Epithelial cell of esophagus (primary cell): ENCODE data around the gene ABCA3.

Experiments
- DNase-seq: peaks from one replicate; pipeline ENCODE4 v3.0.0; 2010; ENCODE audit warnings: low read depth
- H3K4me3 ChIP-seq: 2 replicates; pipeline ENCODE4 v1.5.1; 2011; ENCODE audit warnings: mild to moderate bottlenecking, low read length, control low read depth
- TF ChIP-seq, protein P1 (sequence below): IDR thresholded peaks from 2 replicates; pipeline ENCODE4 v1.5.1; 2011; ENCODE audit warnings: low read depth, mild to moderate bottlenecking, low read length, control low read depth, inconsistent platforms; ENCODE audit not compliant: insufficient read depth; ENCODE audit errors: missing control alignments

ABCA3 gene

GRCh38 chr16:2233046-2233775, 107.3 kb downstream of the ABCA3 start:
- TF ChIP-seq, protein P1, sequence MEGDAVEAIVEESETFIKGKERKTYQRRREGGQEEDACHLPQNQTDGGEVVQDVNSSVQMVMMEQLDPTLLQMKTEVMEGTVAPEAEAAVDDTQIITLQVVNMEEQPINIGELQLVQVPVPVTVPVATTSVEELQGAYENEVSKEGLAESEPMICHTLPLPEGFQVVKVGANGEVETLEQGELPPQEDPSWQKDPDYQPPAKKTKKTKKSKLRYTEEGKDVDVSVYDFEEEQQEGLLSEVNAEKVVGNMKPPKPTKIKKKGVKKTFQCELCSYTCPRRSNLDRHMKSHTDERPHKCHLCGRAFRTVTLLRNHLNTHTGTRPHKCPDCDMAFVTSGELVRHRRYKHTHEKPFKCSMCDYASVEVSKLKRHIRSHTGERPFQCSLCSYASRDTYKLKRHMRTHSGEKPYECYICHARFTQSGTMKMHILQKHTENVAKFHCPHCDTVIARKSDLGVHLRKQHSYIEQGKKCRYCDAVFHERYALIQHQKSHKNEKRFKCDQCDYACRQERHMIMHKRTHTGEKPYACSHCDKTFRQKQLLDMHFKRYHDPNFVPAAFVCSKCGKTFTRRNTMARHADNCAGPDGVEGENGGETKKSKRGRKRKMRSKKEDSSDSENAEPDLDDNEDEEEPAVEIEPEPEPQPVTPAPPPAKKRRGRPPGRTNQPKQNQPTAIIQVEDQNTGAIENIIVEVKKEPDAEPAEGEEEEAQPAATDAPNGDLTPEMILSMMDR, result no peak
- H3K4me3 ChIP-seq, result no peak overlapping the region
- no peak for DNase-seq

DNA sequence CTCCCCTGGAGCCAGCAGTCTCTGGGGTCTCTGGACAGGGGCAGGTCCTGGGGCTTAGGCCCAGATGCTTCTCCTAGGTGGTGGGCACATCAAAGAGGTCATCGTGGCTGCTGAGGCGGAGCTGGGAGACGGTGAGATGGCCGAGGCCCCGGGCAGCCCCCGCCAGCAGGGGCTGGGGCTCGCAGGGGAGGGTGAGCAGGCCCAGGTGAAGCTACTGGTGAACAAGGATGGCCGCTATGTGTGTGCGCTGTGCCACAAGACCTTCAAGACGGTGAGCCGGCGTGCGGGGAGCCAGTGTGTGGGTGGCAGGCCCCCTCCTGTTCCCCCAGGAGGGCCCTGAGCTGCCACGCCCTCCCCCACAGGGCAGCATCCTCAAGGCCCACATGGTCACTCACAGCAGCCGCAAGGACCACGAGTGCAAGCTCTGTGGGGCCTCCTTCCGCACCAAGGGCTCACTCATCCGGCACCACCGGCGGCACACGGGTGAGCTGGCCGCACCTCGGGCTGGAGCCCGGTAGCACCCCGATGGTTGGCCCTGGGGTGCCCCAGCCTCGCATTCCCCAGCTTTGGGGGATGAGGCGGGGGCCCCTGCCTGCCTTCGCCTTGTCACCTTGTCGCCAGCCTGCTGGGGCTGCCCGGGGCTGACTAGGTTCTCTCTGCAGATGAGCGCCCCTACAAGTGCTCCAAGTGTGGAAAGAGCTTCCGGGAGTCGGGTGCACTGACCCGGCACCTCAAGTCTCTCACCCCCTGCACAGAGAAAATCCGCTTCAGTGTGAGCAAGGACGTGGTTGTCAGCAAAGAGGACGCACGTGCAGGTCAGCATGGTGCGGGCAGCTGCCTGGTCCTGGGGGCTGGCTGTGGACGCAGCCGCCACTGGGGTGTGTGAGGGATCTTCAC, 108.2 kb downstream of the ABCA3 start:
- no peak overlapping the region for H3K4me3 ChIP-seq
- DNase-seq, result no peak
- TF ChIP-seq, protein P1, result no peak

DNA sequence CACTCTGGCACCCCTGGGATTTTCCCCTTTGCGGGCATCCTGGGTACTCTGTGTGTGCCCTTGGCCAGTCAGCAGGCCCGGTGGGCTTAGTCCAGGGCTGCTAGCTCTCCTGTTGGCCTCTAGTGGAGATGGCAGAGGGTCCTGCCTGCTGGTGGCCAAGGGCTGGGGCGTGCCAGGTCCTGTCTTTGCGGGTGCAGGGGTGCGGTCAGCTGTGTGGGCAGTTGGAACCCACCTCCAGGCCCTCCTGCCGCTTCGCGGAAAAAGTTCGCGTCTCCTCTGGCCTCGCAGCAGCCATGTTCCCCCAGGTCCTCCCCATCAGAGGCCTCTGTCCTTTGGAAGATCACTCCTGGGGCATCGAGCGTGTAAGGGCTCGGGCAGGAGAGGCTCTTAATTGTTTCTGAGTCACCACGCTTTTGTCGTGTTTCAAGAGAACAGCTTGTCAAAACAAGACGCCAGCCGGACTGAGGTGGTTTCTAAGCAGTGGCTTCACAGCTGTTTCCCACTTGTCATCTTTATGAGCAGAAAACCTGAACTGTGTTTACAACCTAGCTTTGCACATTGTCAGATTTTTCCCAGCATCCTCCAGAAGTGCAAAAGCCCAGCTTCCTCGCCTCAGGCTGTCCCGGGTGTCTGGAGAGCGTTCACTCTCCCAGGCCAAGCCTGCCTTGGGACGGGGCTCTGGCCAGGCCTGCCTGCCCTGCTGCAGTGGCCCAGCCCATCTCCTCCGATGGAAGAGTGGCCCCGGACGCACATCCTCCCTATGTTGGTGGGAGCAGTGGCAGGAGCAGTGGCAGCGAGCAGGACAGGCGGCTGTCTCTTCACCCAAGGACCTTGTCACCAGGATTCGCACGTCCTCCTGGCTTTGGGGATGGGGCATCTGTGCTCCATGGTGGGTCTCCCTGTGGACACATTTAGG, 109.3 kb downstream of the ABCA3 start:
- TF ChIP-seq, protein P1, result no peak
- DNase-seq, result peak; percentile 84
- no peak overlapping the region for H3K4me3 ChIP-seq

- TF ChIP-seq, protein P1, result no peak
- DNase-seq, result no peak
- H3K4me3 ChIP-seq, result no peak overlapping the region
These were observed 110.2 kb downstream of the ABCA3 start for GRCh38 chr16:2230376-2230775.

DNA sequence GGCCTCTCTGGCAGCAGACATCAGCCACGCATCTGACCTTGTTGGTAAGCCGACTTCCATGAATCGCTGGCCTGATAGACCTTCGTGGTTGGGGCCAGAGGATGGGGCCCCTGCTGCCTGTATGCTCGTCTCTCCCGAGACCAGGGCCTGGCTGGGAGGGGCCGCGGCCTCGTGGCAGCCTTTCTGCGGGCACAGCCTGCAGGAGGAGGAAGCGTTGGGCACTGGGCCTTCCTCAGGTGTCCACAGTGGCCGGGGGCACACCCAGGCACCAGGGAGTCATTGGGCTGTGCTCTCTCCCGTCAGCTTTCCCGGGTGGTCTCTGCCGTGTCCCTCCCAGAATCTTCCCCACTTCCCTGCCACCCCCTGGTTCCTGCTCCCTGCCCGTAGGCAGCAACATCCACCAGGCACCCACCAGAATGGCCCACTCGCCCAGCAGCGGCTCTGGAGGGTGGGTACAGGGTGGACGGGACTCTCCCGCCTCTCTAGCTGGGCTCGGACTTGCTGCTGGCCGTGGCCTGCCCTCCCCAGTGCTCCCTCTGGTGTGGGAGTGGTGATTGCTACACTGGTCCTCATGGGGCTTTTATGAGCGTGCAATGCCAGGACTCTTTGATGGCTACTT, 110.8 kb downstream of the ABCA3 start:
- no peak for DNase-seq
- TF ChIP-seq, protein P1, result no peak
- no peak overlapping the region for H3K4me3 ChIP-seq

DNA sequence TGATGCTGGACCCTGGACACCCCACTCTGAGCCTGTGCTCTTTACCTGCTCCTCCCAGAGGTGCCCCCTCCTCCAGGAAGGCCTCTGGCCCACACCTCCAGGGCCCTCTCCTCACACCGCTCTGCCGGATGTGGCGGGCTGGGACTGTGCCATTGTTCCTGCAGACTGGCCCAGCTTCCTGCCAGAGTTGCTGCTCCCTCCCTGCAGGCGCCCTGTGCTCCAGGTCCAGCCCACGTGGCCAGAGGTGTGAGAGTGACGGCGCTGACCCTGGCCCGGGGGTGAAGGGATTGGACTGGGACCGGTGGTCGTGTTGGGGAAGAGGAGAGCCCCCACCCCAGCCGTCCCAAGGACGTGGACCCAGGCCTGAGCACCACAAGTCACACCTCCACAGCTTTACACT, 111.4 kb downstream of the ABCA3 start:
- no peak overlapping the region for H3K4me3 ChIP-seq
- no peak for DNase-seq
- TF ChIP-seq, protein P1, result no peak
